Mesodermal cell (in vitro differentiated cells): Measurements from ENCODE around the gene SYNDIG1.

Source experiments
- H3K27ac ChIP-seq: 2 replicates; pipeline ENCODE4 v1.7.0; 2013; ENCODE audit warnings: mild to moderate bottlenecking, low read depth, low read length, moderate library complexity; ENCODE audit not compliant: severe bottlenecking
- H3K36me3 ChIP-seq: 2 replicates; pipeline ENCODE4 v1.7.1; 2013; ENCODE audit warnings: mild to moderate bottlenecking, low read length, moderate library complexity; ENCODE audit not compliant: control insufficient read depth, insufficient read depth
- H3K4me1 ChIP-seq: one replicate; pipeline ENCODE4 v1.7.1; 2013; ENCODE audit warnings: mild to moderate bottlenecking, low read length; ENCODE audit not compliant: insufficient read depth, control insufficient read depth, poor library complexity, severe bottlenecking
- H3K4me3 ChIP-seq: 2 replicates; pipeline ENCODE4 v1.7.0; 2013; ENCODE audit warnings: low read length, control low read depth, mild to moderate bottlenecking; ENCODE audit not compliant: insufficient read depth, poor library complexity, severe bottlenecking; ENCODE audit errors: extremely low read depth
- H3K9me3 ChIP-seq: 2 replicates; pipeline ENCODE4 v1.7.1; 2013; ENCODE audit warnings: mild to moderate bottlenecking, low read length, moderate library complexity; ENCODE audit not compliant: control insufficient read depth
- WGBS, 2 experiments: methylation state at CpG; one replicate each; pipeline ENCODE4 v1.1.5; 2013; ENCODE audit warnings: missing lambda C conversion rate in 2 of 2; ENCODE audit not compliant: insufficient coverage in 2 of 2; 5-methylcytosine and 5-hydroxymethylcytosine counted together

The SYNDIG1 gene

GRCh38 chr20:24528583-24529368, 59.3 kb downstream of the SYNDIG1 start:
- WGBS, 2 experiments: 89 to 90% methylated on average over 1 to 2 of the region's 3 CpGs
- Histone ChIP-seq H3K27ac (no peak overlapping the region), H3K36me3 (no peaks in the 10 kb centered on the region), H3K9me3 (no peaks in the 10 kb centered on the region), H3K4me3 (no peak overlapping the region), H3K4me1 (no peaks in the 10 kb centered on the region)

- Histone ChIP-seq H3K9me3 (no peaks in the 10 kb centered on the region), H3K27ac (no peak overlapping the region), H3K36me3 (no peaks in the 10 kb centered on the region), H3K4me1 (no peaks in the 10 kb centered on the region), H3K4me3 (no peak overlapping the region)
- WGBS, 2 experiments: no CpG with 5 or more reads among the region's 1 CpG
Measured at GRCh38 chr20:24529369-24529719, 59.9 kb downstream of the SYNDIG1 start.

- H3K27ac ChIP-seq: no peak overlapping the region
- H3K9me3 ChIP-seq: no peaks in the 10 kb centered on the region
- H3K4me3 ChIP-seq: no peak overlapping the region
- no peaks in the 10 kb centered on the region for H3K4me1 ChIP-seq
- no peaks in the 10 kb centered on the region for H3K36me3 ChIP-seq
- WGBS, 2 experiments: no CpG with 5 or more reads among the region's 2 CpGs
Measured at GRCh38 chr20:24530131-24530680, 60.8 kb downstream of the SYNDIG1 start.

DNA sequence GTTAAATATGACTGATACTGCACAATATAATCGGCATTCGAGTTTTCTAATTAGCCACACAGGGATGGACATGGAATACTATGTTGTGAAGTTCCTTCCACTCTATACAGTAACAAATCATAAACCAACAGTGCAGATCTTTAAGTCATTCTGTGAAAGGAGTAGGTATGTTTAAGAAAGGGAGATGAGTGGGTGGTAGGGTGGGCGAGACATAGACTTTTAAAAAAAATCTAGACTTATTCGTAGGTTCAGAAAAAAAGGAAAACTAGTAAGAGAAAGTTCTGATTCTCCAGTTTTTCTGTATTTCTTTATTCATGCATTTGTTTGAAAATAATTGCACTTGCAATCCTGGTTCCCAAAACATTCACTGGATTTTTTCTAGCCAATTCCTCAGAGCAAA, 61.8 kb downstream of the SYNDIG1 start:
- Histone ChIP-seq H3K36me3 (no peaks in the 10 kb centered on the region), H3K27ac (no peak overlapping the region), H3K9me3 (no peaks in the 10 kb centered on the region), H3K4me3 (no peak overlapping the region), H3K4me1 (no peaks in the 10 kb centered on the region)
- WGBS, 2 experiments: 84 to 85% methylated on average over 2 of the region's 4 CpGs

DNA sequence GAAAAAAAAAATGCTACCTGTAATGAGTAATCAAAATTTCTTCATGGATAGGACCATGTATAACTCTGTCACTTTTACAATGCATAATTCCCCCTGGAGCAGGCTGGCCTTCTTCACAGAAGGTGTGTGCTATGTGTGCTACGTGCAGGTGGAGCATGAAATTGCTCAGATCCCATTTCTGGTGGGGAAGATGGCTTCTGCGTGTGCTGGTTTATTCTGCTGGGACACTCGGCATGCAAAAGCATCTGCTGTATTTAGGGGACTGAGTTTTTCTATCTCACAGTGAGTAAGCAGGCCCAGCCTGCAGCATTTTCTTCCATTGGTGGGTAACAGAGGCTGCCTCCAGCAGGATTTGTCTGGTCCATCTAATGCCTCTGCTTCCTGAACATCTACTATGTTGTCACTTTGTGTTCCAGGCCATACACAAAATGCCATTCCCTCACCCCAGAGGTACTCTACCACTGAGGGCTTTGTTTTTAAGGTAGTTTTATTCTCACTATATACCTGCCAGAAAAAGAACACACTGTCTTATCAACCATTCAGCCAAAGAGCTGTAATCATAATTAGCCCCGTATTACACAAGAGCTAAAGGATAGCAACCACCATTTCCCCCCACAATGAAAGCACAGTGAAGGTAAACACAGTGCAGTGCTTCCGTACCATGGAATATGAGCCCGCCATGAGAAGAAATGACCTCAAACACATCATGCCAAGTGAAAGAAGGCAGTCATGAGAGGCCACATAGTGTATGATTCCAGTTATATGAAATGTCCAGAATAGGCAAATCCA, 62.4 kb downstream of the SYNDIG1 start:
- H3K9me3 ChIP-seq: no peaks in the 10 kb centered on the region
- WGBS, 2 experiments: 91 to 100% methylated on average over 3 to 6 of the region's 6 CpGs

DNA sequence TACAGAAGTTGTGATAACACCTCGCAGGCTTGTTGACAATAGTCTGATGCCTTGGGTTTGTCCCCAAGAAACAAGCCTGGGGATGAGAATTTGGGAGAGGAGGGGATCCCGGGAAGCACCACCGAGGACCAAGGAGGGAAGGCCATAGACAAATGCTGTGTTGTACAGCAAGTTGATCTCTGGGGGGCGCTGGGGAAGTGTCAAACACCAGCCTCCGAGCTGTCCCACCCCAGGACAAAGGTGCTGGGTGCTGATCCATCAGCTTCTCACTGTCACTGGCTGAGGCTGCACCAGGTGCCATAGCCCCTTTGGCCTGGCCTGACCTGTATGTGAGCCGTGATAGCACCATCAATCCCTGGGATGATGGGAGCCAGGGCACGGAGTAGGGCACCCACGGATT, 64.0 kb downstream of the SYNDIG1 start:
- WGBS, 2 experiments: 82 to 92% methylated on average over 7 to 8 of the region's 8 CpGs
- H3K4me3 ChIP-seq: no peak overlapping the region
- no peaks in the 10 kb centered on the region for H3K9me3 ChIP-seq
- H3K27ac ChIP-seq: no peak overlapping the region
- no peaks in the 10 kb centered on the region for H3K36me3 ChIP-seq
- no peaks in the 10 kb centered on the region for H3K4me1 ChIP-seq

More for the DNA sequence above, 62.4 kb downstream of the SYNDIG1 start:
- no peak overlapping the region for H3K27ac ChIP-seq
- no peak overlapping the region for H3K4me3 ChIP-seq
- no peaks in the 10 kb centered on the region for H3K36me3 ChIP-seq
- H3K4me1 ChIP-seq: no peaks in the 10 kb centered on the region

GRCh38 chr20:24534282-24534681, 64.9 kb downstream of the SYNDIG1 start:
- Histone ChIP-seq H3K9me3 (no peaks in the 10 kb centered on the region), H3K4me3 (no peak overlapping the region), H3K27ac (no peak overlapping the region), H3K36me3 (no peaks in the 10 kb centered on the region), H3K4me1 (no peaks in the 10 kb centered on the region)
- 83 to 87% methylated on average over 8 to 9 of the region's 9 CpGs for WGBS, 2 experiments

DNA sequence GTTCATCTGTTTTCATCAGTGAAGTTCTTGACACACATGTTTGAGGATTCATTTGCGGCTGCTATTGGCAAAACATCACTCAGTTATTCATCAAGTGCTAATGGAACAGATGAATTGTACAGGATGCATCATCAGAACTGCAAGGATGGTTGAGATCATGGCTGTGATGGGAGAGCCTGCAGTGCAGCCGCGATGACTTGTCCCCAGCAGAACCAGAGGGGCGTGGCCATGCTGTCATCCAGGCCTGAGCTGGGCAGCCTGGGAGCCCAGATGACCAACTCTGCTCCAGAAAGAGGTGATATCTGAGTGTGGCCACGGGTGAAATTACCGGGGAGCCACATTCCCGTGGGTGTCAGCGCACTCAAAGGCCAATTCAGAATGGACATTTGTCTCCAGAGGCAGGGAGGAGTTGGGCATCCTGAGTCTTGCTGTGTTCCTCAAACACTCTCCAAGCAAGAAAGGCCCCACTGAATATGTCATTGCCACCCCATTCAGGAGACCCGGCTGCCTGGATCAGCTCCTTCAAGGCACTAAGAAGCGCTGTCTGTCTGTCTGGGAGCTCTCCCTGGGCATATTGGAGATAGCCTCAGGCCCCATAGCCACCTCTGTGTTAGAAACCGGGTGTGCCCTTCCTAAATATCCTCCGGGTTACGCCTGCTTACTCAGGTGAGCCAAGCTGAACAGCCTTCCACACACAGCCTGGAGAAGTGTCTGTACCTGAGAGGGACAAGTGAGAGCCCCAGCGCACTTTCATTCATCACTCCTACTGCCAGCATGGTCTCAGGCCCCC, 66.7 kb downstream of the SYNDIG1 start:
- WGBS, 2 experiments: 93 to 95% methylated on average over 9 to 13 of the region's 14 CpGs
- Histone ChIP-seq H3K9me3 (no peaks in the 10 kb centered on the region), H3K36me3 (no peaks in the 10 kb centered on the region), H3K4me3 (no peak overlapping the region), H3K4me1 (no peaks in the 10 kb centered on the region), H3K27ac (no peak overlapping the region)

DNA sequence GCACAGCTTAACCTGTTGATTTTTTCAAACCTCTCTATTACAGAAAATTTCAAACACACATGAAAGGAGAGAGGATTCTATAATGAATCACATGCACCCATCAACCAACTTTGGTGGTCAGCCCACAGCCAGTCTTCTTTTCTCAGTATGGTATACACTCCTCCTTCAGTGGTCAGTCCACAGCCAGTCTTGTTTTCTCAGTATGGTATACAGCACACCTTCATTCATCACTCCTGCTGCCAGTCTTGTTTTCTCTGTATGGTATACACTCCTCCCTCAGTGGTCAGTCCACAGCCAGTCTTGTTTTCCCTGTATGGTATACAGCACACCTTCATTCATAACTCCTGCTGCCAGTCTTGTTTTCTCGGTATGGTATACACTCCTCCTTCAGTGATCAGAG, 67.8 kb downstream of the SYNDIG1 start:
- H3K36me3 ChIP-seq: no peaks in the 10 kb centered on the region
- H3K9me3 ChIP-seq: no peaks in the 10 kb centered on the region
- no peak overlapping the region for H3K4me3 ChIP-seq
- 50 to 100% methylated on average over 1 of the region's 1 CpG for WGBS, 2 experiments
- H3K27ac ChIP-seq: no peak overlapping the region
- no peaks in the 10 kb centered on the region for H3K4me1 ChIP-seq

- Histone ChIP-seq H3K4me1 (no peaks in the 10 kb centered on the region), H3K27ac (no peak overlapping the region), H3K4me3 (no peak overlapping the region), H3K36me3 (no peaks in the 10 kb centered on the region), H3K9me3 (no peaks in the 10 kb centered on the region)
- WGBS, 2 experiments: 79 to 83% methylated on average over 1 to 2 of the region's 3 CpGs
Measured at GRCh38 chr20:24542721-24543120, 73.3 kb downstream of the SYNDIG1 start.
